HG03097 (cell line): Measurements from ENCODE around the gene SLC12A8.

ENCODE experiments used
- ATAC-seq: cut with Tn5 transposase; IDR thresholded peaks from one replicate; pipeline ENCODE4 v1.9.1; 2021; ENCODE audit not compliant: unreplicated experiment, low FRiP score

Gene SLC12A8

GRCh38 chr3:125141596-125142419 lies 70.7 kb downstream of the SLC12A8 start:
- peak; percentile 48 for ATAC-seq

GRCh38 chr3:125140818-125141595 lies 71.5 kb downstream of the SLC12A8 start:
- ATAC-seq: no peak

- ATAC-seq: no peak
These were observed 72.3 kb downstream of the SLC12A8 start for GRCh38 chr3:125140011-125140817.

GRCh38 chr3:125139386-125139785 lies 73.2 kb downstream of the SLC12A8 start:
- no peak for ATAC-seq

- no peak for ATAC-seq
These were observed 75.1 kb downstream of the SLC12A8 start for GRCh38 chr3:125137358-125138033.

- ATAC-seq: no peak
These were observed 75.6 kb downstream of the SLC12A8 start for GRCh38 chr3:125136966-125137357.

- ATAC-seq: no peak
These were observed 76.0 kb downstream of the SLC12A8 start for GRCh38 chr3:125136515-125136914.

GRCh38 chr3:125134952-125135351 lies 77.6 kb downstream of the SLC12A8 start:
- no peak for ATAC-seq

GRCh38 chr3:125132815-125133214 lies 79.7 kb downstream of the SLC12A8 start:
- no peak for ATAC-seq

GRCh38 chr3:125129512-125129997 lies 83.0 kb downstream of the SLC12A8 start:
- no peak for ATAC-seq

GRCh38 chr3:125128861-125129501 lies 83.6 kb downstream of the SLC12A8 start:
- no peak for ATAC-seq

GRCh38 chr3:125126323-125126722 lies 86.2 kb downstream of the SLC12A8 start:
- ATAC-seq: no peak

GRCh38 chr3:125125821-125126245 lies 86.7 kb downstream of the SLC12A8 start:
- ATAC-seq: no peak

- ATAC-seq: no peak
These were observed 88.9 kb downstream of the SLC12A8 start for GRCh38 chr3:125123451-125124305.

GRCh38 chr3:125121246-125122010 lies 91.1 kb downstream of the SLC12A8 start:
- no peak for ATAC-seq

- no peak for ATAC-seq
These were observed 92.0 kb downstream of the SLC12A8 start for GRCh38 chr3:125120379-125121122.

GRCh38 chr3:125119752-125120378 lies 92.7 kb downstream of the SLC12A8 start:
- ATAC-seq: no peak
